Testis (tissue), 3 donors: ENCODE data around the gene ANKRD31. TPM values are rescaled to one million over a fixed set of nuclear protein-coding genes. Genes with fewer than 3 reads are reported as not detected.
"Not testable (repeated sequence)": the region's sequence is repeated elsewhere in the genome, so short reads cannot be mapped to it uniquely, and the experiment has no call there.

Experiments
- DNase-seq: peaks from one replicate; pipeline ENCODE4 v3.0.0-alpha.2; 2019
- H3K27ac ChIP-seq, 2 donors: fragments of 200-600 bp; sonication (generic); one replicate each; pipeline ENCODE4 v1.5.1; 2019
- H3K27me3 ChIP-seq: fragments of 200-600 bp; sonication (generic); one replicate; pipeline ENCODE4 v1.5.1; 2019
- H3K36me3 ChIP-seq: fragments of 200-600 bp; sonication (generic); one replicate; pipeline ENCODE4 v1.5.1; 2017; ENCODE audit warnings: low read depth; ENCODE audit errors: missing control alignments
- H3K4me1 ChIP-seq: fragments of 200-600 bp; sonication (generic); one replicate; pipeline ENCODE4 v1.5.1; 2019
- H3K4me3 ChIP-seq, 2 donors: fragments of 200-600 bp; sonication (generic); one replicate each; pipeline ENCODE4 v1.5.1; 2017 to 2019
- H3K9me3 ChIP-seq: fragments of 200-600 bp; sonication (generic); one replicate; pipeline ENCODE4 v1.5.1; 2017
- CTCF ChIP-seq, 3 experiments: fragments of 450-650 bp in 2 of 3; fragments of 200-600 bp in 1 of 3; sonication (generic) in 1 of 3; IDR thresholded peaks; one replicate each; pipeline ENCODE4 v1.5.1; 2016 to 2019; ENCODE audit warnings: antibody characterized with exemption in 3 of 3, mild to moderate bottlenecking in 2 of 3, moderate library complexity in 1 of 3
- POLR2A ChIP-seq: fragments of 450-650 bp; IDR thresholded peaks from one replicate; pipeline ENCODE4 v1.6.1; 2017; ENCODE audit warnings: antibody characterized with exemption, mild to moderate bottlenecking, moderate library complexity
- WGBS, 2 donors: methylation state at CpG; one replicate each; pipeline ENCODE4 v1.1.5; 2018; 5-methylcytosine and 5-hydroxymethylcytosine counted together
- intact Hi-C: fragments of 100-400 bp; cut with DNase I; formaldehyde crosslinking; loops from one replicate; pipeline ENCODE4 v1.15.1; 2023; ENCODE audit warnings: low total_unique reads
- polyA plus RNA-seq: library from polyadenylated mRNA; stranded (reverse); fragments of 350-450 nt; fragmentation: Illumina TruSeq; extraction: RNeasy Lipid Tissue Mini Kit (QIAGEN cat#74804); gene quantifications from one replicate; pipeline ENCODE4 v1.2.3, GENCODE V29; 2014; ENCODE audit warnings: low read depth, low replicate concordance; ENCODE audit not compliant: insufficient read depth
- total RNA-seq, 2 donors: library from RNA; depleted of rRNA; stranded (reverse); fragments of >200 nt; gene quantifications; one replicate each; pipeline ENCODE4 v1.2.3, GENCODE V29; 2016

ANKRD31 gene
- total and polyA plus RNA-seq, 3 donors from 2014 or later, result 3.7 to 16.9 (median 10.3) TPM

GRCh38 chr5:75113354-75114113 is 123.1 kb downstream of the ANKRD31 start:
- TF ChIP-seq CTCF (IDR thresholded peaks at IDR 0.05), result no peak
- no peak for TF ChIP-seq POLR2A
- Histone ChIP-seq H3K4me1 (no peaks in the 10 kb centered on the region), H3K27ac (no peak overlapping the region), H3K9me3 (no peaks in the 10 kb centered on the region), H3K36me3 (no peaks in the 10 kb centered on the region), H3K27me3 (no peaks in the 10 kb centered on the region), H3K4me3 (no peak overlapping the region)
- WGBS, 2 donors, result 84 to 88% methylated on average over 4 of the region's 4 CpGs
- intact Hi-C loops, result no loop called here
- DNase-seq, result no peak

GRCh38 chr5:75108931-75109596 is 127.6 kb downstream of the ANKRD31 start:
- TF ChIP-seq POLR2A (no peak), CTCF (IDR thresholded peaks at IDR 0.05) (no peak)
- intact Hi-C loops, result no loop called here
- no peak for DNase-seq
- H3K9me3 ChIP-seq, result no peaks in the 10 kb centered on the region
- WGBS, 2 donors, result 70 to 80% methylated on average over 1 of the region's 1 CpG
- H3K4me1 ChIP-seq, result no peaks in the 10 kb centered on the region
- H3K4me3 ChIP-seq, result no peak overlapping the region
- H3K27me3 ChIP-seq, result no peaks in the 10 kb centered on the region
- H3K27ac ChIP-seq, result no peak overlapping the region
- no peaks in the 10 kb centered on the region for H3K36me3 ChIP-seq

GRCh38 chr5:75108515-75108914 is 128.2 kb downstream of the ANKRD31 start:
- TF ChIP-seq POLR2A, result no peak
- no peak for TF ChIP-seq CTCF (IDR thresholded peaks at IDR 0.05)
- Histone ChIP-seq H3K9me3 (no peaks in the 10 kb centered on the region), H3K27ac (no peak overlapping the region), H3K36me3 (no peaks in the 10 kb centered on the region), H3K4me3 (no peak overlapping the region), H3K4me1 (no peaks in the 10 kb centered on the region), H3K27me3 (no peaks in the 10 kb centered on the region)
- WGBS, 2 donors, result 83 to 87% methylated on average over 2 of the region's 2 CpGs
- intact Hi-C loops, result no loop called here
- no peak for DNase-seq

- 69 to 81% methylated on average over 3 of the region's 3 CpGs for WGBS, 2 donors
- intact Hi-C loops, H3K4me1 ChIP-seq, H3K27me3 ChIP-seq, DNase-seq, H3K4me3 ChIP-seq, H3K36me3 ChIP-seq, H3K9me3 ChIP-seq, H3K27ac ChIP-seq: not testable (repeated sequence)
Observed at GRCh38 chr5:75095956-75096355, 140.7 kb downstream of the ANKRD31 start.

- intact Hi-C loops, result no loop called here
- Histone ChIP-seq H3K4me3 (no peak overlapping the region), H3K36me3 (no peaks in the 10 kb centered on the region), H3K27ac (no peak overlapping the region), H3K4me1 (no peaks in the 10 kb centered on the region), H3K9me3 (no peaks in the 10 kb centered on the region), H3K27me3 (no peaks in the 10 kb centered on the region)
- no peak for DNase-seq
- TF ChIP-seq CTCF (IDR thresholded peaks at IDR 0.05) (no peak), POLR2A (no peak)
- 67 to 74% methylated on average over 3 of the region's 3 CpGs for WGBS, 2 donors
Observed at GRCh38 chr5:75091597-75091996, 145.1 kb downstream of the ANKRD31 start.
